HCT116 (cell line): ENCODE results near the gene CRK.

Experiments used
- ATF3 ChIP-seq: IDR thresholded peaks from 2 replicates; pipeline ENCODE4 v1.6.1; 2012
- EZH2 ChIP-seq: fragments of 200-600 bp; sonication (generic); IDR thresholded peaks from 2 replicates; pipeline ENCODE4 v1.6.1; 2017; ENCODE audit warnings: antibody characterized with exemption, mixed run types
- SIN3A ChIP-seq: IDR thresholded peaks from 2 replicates; pipeline ENCODE4 v1.6.1; 2012; ENCODE audit warnings: low read depth
- TF ChIP-seq, protein P1 (sequence below): IDR thresholded peaks from 2 replicates; pipeline ENCODE4 v1.6.1; 2012
- TF ChIP-seq, protein P2 (sequence below), 3 experiments: fragments of 200-600 bp in 1 of 3; sonication (generic) in 1 of 3; IDR thresholded peaks in 2 of 3; conservative IDR thresholded peaks in 1 of 3; 2 replicates each; pipeline ENCODE4 v1.5.1; 2012 to 2017; ENCODE audit warnings: low read depth in 2 of 3, low read length in 2 of 3, antibody characterized with exemption in 1 of 3, borderline replicate concordance in 1 of 3, control low read depth in 1 of 3, mild to moderate bottlenecking in 1 of 3, mixed read lengths in 1 of 3, mixed run types in 1 of 3, moderate library complexity in 1 of 3; ENCODE audit not compliant: insufficient read depth in 1 of 3

GRCh38 chr17:1481736-1482135, 25.7 kb upstream of the CRK start:
- TF ChIP-seq, protein P1, sequence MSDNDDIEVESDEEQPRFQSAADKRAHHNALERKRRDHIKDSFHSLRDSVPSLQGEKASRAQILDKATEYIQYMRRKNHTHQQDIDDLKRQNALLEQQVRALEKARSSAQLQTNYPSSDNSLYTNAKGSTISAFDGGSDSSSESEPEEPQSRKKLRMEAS = no peak
- TF ChIP-seq EZH2 (no peak), SIN3A (no peak), ATF3 (no peak)
- TF ChIP-seq, protein P2, sequence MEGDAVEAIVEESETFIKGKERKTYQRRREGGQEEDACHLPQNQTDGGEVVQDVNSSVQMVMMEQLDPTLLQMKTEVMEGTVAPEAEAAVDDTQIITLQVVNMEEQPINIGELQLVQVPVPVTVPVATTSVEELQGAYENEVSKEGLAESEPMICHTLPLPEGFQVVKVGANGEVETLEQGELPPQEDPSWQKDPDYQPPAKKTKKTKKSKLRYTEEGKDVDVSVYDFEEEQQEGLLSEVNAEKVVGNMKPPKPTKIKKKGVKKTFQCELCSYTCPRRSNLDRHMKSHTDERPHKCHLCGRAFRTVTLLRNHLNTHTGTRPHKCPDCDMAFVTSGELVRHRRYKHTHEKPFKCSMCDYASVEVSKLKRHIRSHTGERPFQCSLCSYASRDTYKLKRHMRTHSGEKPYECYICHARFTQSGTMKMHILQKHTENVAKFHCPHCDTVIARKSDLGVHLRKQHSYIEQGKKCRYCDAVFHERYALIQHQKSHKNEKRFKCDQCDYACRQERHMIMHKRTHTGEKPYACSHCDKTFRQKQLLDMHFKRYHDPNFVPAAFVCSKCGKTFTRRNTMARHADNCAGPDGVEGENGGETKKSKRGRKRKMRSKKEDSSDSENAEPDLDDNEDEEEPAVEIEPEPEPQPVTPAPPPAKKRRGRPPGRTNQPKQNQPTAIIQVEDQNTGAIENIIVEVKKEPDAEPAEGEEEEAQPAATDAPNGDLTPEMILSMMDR (IDR thresholded peaks at IDR 0.05 in 2 of 3, conservative IDR thresholded peaks at IDR 0.05 in 1 of 3; ENCODE audit: borderline replicate concordance in 1 of 3, insufficient read depth in 1 of 3, low read depth in 2 of 3, low read length in 2 of 3) = no peak
